T-helper 1 cell (primary cell): ENCODE data around the gene SMIM11.
"Not testable (repeated sequence)": the region's sequence is repeated elsewhere in the genome, so short reads cannot be mapped to it uniquely, and the experiment has no call there.

Experiments used
- DNase-seq, 5 donors: peaks; one replicate each; pipeline ENCODE4 v3.0.0-alpha.2; 2012 to 2020

SMIM11 gene

DNA sequence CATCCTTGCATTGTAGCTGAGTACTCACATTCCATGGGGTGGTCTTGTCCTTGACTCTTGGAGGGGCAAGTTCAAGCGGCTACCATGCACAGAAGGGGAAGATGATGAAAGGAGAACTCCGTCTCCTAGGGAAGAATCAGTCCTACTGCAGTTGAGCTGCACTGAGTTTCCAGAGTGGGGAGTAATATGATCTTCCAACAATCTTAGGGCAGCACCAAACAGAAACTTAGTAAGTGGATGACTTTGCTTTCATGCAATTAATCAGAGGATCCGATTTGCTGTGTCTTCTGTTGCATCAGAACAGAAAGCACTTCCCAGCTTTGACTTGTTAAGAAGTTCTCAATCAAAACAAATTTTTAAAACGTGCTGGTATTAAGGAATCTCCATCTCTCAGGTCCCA lies 48.5 kb downstream of the SMIM11 start, which contains the start of gene SMIM34:
SMIM34 (minus strand) TSS at position 147 of the 400 bp plus-strand sequence; CDS start at position 35, 112 bp downstream.
- not testable (repeated sequence) for DNase-seq

DNA sequence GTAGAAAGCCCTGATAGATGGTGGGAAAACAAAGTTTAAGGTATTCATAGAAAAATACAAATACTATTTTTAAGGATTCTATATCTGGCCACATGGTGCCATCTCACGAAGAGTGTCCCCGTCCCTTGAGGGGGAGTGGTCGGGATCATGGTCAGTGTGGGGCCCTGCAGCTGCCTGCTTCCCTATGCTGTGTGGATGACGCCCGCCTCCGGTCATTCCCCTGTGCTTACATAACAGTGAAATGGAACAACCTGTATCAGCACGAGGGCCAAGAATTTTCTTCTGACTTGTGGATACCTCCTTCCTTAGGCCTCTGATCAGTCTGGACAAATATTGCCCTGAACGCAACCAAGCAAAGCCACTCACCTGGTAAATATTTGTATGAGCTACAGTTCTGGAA lies 52.0 kb downstream of the SMIM11 start:
- not testable (repeated sequence) for DNase-seq

DNA sequence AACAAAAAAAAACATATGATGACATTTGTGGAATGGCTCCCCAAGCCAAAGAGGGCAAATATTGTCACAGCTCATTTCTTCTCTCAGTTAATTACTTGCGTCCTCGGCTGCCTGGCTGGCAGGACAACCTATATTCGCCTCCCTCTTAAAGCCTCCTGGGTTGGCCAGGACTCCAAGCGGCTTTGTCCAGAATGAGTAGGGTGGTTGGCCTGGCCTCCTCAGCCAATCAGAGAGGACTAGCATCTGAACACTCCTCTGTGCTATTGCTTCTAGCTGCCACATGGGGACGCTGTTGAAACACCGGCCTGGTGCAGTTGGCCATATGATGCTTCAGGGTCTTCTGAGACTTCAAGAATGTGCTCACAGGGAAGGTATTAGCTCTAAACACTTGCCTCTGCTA lies 53.1 kb downstream of the SMIM11 start:
- DNase-seq, result not testable (repeated sequence)

DNA sequence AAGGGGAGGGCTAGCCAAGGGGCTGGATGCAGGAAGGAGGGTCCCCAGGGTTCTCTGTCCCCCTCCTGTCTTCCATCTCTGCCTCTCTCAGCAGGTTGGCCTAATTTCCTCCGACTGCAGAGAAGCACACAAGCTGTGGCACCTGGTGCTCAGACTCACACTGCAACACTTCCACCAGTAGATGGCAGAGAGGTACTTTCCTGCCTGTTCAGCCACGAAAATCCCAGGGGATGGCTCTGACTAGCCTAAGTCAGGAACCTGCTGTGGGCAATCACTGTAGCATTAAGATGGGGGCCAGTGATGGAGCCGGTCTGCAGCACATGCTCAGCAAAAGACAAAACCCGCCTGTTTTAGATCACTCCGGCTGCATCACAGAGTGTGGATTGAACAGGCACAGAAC lies 54.4 kb downstream of the SMIM11 start:
- DNase-seq, result not testable (repeated sequence)
